ENCODE data around the gene KCNN1. TPM values are rescaled to one million over a fixed set of nuclear protein-coding genes. Genes with fewer than 3 reads are reported as not detected.

KCNN1 gene
- total and polyA plus RNA-seq, 2 experiments from 2014 or later = 26.7 to 28.0 TPM

DNA sequence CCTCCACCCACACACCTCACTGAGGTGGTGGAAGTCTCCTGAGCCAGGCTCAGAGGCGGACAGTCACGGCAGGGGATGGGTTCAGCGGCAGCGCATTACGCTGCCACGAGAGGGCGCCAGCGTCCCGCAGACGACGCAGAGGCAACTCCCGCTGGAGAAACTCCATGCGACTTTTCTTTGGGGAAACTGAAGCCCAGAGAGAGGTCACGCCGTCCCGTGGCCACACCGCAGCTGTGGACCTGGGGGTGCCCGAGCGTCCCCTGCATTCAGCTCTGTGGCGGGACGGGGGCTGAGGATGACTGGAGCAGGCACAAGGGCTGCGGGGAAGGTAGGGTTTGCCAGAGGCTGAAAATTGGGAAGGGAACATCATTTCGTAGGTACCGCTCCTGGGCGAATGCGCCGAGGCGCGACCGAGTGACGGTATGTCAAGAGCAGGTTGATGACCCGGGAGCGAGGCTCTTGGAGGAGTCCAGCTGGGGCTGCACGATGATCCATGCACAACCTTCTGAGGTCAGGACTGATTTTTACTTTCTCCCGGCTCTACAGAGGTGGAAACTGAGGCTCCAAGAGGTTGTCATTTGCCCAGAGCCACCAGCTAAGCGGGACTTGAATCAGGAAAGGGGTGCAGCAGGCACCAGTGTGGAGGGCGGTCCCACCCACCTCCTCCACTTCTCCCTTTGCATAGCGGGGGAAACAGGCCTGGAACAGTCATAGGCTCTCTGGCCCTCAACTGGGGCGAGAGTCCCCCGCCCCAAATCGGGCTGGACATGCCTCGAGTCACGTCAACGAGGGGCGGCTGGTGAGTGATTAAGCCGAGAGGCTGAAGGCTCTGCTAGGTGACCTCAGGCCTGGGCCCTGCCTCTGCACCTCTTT is 40.4 kb downstream of the KCNN1 start:
- Histone ChIP-seq H3K36me3 (no peaks in the 10 kb centered on the region), H3K27me3 (peaks cover 7% of the 10 kb centered on the region), H3K4me1 (ENCODE audit: low read depth) (no peaks in the 10 kb centered on the region), H3K27ac (no peak overlapping the region), H3K4me3 (peak overlapping the region; percentile 36), H3K9me3 (ENCODE audit: low read depth) (no peaks in the 10 kb centered on the region)
- peak; percentile 80 to 87 for DNase-seq (ENCODE audit: low read depth in 1 of 2, low spot score in 1 of 2)
- TF ChIP-seq, protein P1, sequence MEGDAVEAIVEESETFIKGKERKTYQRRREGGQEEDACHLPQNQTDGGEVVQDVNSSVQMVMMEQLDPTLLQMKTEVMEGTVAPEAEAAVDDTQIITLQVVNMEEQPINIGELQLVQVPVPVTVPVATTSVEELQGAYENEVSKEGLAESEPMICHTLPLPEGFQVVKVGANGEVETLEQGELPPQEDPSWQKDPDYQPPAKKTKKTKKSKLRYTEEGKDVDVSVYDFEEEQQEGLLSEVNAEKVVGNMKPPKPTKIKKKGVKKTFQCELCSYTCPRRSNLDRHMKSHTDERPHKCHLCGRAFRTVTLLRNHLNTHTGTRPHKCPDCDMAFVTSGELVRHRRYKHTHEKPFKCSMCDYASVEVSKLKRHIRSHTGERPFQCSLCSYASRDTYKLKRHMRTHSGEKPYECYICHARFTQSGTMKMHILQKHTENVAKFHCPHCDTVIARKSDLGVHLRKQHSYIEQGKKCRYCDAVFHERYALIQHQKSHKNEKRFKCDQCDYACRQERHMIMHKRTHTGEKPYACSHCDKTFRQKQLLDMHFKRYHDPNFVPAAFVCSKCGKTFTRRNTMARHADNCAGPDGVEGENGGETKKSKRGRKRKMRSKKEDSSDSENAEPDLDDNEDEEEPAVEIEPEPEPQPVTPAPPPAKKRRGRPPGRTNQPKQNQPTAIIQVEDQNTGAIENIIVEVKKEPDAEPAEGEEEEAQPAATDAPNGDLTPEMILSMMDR (IDR thresholded peaks at IDR 0.05; ENCODE audit: low read depth, low read length) = peak; percentile 94

GRCh38 chr19:18007917-18008673 is 41.2 kb downstream of the KCNN1 start, which contains the start of gene ARRDC2:
Gene ARRDC2, plus strand, starts transcription at chr19:18008170. Its CDS starts 141 bp downstream, at chr19:18008311.
- H3K36me3 ChIP-seq = no peaks in the 10 kb centered on the region
- peak; percentile 95 for DNase-seq (ENCODE audit: low read depth in 1 of 2, low spot score in 1 of 2)
- no peaks in the 10 kb centered on the region for H3K4me1 ChIP-seq (ENCODE audit: low read depth)
- H3K27ac ChIP-seq = no peak within 1 kb of the TSS
- no peaks in the 10 kb centered on the region for H3K27me3 ChIP-seq
- TF ChIP-seq, protein P1 (IDR thresholded peaks at IDR 0.05; ENCODE audit: low read depth, low read length) = no peak
- peak within 1 kb of the TSS; percentile 36 for H3K4me3 ChIP-seq
- no peaks in the 10 kb centered on the region for H3K9me3 ChIP-seq (ENCODE audit: low read depth)

- Histone ChIP-seq H3K4me3 (no peak overlapping the region), H3K27ac (no peak overlapping the region), H3K27me3 (no peaks in the 10 kb centered on the region), H3K4me1 (ENCODE audit: low read depth) (peaks cover 7% of the 10 kb centered on the region), H3K9me3 (ENCODE audit: low read depth) (no peaks in the 10 kb centered on the region), H3K36me3 (no peaks in the 10 kb centered on the region)
- TF ChIP-seq, protein P1 (IDR thresholded peaks at IDR 0.05; ENCODE audit: low read depth, low read length) = no peak
- DNase-seq (ENCODE audit: low read depth in 1 of 2, low spot score in 1 of 2) = no peak
Observed at GRCh38 chr19:18008814-18009213, 41.9 kb downstream of the KCNN1 start.

DNA sequence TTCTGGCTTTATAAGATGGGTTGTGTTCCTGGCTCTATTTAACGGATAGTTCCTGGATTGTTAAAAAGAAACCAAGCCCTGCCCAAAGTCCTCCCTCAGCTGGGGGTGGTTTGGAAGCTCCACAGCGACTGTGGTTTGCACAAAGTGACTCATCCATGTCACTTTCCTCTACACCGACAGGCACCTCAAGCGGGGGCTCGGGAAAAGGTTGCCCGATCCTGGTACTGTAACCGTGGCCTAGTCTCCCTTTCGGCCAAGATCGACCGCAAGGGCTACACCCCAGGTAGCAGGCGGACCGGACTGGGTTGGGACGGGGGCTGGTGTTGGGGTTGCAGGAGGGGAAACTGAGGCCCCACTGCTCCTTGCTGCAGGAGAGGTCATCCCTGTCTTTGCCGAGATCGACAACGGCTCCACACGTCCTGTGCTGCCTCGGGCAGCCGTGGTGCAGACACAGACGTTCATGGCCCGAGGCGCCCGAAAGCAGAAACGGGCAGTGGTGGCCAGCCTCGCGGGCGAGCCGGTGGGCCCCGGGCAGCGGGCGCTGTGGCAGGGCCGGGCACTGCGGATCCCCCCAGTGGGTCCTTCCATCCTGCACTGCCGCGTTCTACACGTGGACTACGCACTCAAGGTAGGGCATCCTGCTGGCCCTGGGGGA is 42.6 kb downstream of the KCNN1 start:
- no peak overlapping the region for H3K4me3 ChIP-seq
- no peaks in the 10 kb centered on the region for H3K36me3 ChIP-seq
- H3K27me3 ChIP-seq = no peaks in the 10 kb centered on the region
- H3K27ac ChIP-seq = no peak overlapping the region
- TF ChIP-seq, protein P1 (IDR thresholded peaks at IDR 0.05; ENCODE audit: low read depth, low read length) = no peak
- no peak for DNase-seq (ENCODE audit: low read depth in 1 of 2, low spot score in 1 of 2)
- peaks cover 9% of the 10 kb centered on the region for H3K4me1 ChIP-seq (ENCODE audit: low read depth)
- no peaks in the 10 kb centered on the region for H3K9me3 ChIP-seq (ENCODE audit: low read depth)

DNA sequence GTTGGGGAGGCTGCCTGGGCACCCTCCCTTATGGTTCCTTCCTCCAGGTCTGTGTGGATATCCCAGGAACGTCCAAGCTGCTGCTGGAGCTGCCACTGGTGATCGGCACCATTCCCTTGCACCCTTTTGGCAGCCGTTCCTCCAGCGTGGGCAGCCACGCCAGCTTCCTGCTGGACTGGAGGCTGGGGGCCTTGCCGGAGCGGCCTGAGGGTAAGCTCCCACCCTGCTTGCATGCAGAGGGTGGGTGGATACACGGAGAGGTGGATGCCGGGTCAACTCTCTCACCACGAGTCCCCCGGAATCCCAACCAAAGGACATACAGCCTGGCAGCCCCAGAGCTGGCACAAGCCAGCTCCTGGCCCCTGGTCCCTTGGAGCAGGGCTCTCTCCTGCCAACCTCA is 43.2 kb downstream of the KCNN1 start:
- Histone ChIP-seq H3K36me3 (no peaks in the 10 kb centered on the region), H3K27ac (no peak overlapping the region), H3K4me3 (no peak overlapping the region), H3K9me3 (ENCODE audit: low read depth) (no peaks in the 10 kb centered on the region), H3K27me3 (no peaks in the 10 kb centered on the region), H3K4me1 (ENCODE audit: low read depth) (peaks cover 9% of the 10 kb centered on the region)
- TF ChIP-seq, protein P1 (IDR thresholded peaks at IDR 0.05; ENCODE audit: low read depth, low read length) = no peak
- DNase-seq (ENCODE audit: low read depth in 1 of 2, low spot score in 1 of 2) = no peak
